Endothelial cell of umbilical vein (primary cell): ENCODE measurements around the gene HAGH. TPM values are rescaled to one million over a fixed set of nuclear protein-coding genes. Genes with fewer than 3 reads are reported as not detected.

Experiments
- BruUV-seq: library from RNA; stranded (reverse); fragments of 400-500 nt; replicated peaks from 2 replicates; lab custom pipeline; 2021; lab: Mats Ljungman, UMichigan
- CTCF ChIA-PET: fragments of 300-600, 350-600 bp; sonication (Branson Sonifier 250); formaldehyde crosslinking; loops from one replicate; lab custom pipeline; 2021; ENCODE audit warnings: antibody characterized with exemption, inconsistent platforms; lab: Charles Lee
- POLR2A ChIA-PET: fragments of 300-600, 350-600 bp; sonication (Branson Sonifier 250); formaldehyde crosslinking; loops from one replicate; lab custom pipeline; 2021; ENCODE audit warnings: antibody characterized with exemption, inconsistent platforms; lab: Charles Lee
- DNase-seq: peaks from one replicate; pipeline ENCODE4 v3.0.0-alpha.2; 2011; ENCODE audit warnings: low read depth, low spot score
- FAIRE-seq: peaks from 2 replicates; lab custom pipeline; 2011; peaks lifted over from hg19 to GRCh38; lab: Jason Lieb, UNC
- H2AFZ ChIP-seq: 2 replicates; pipeline ENCODE4 v1.6.0; 2012; ENCODE audit warnings: low read depth, low read length, control low read depth, inconsistent platforms
- H3K27ac ChIP-seq: 2 replicates; pipeline ENCODE4 v1.5.1; 2011; ENCODE audit warnings: low read depth, mild to moderate bottlenecking, control low read depth, low read length, moderate library complexity; ENCODE audit not compliant: insufficient read depth
- H3K27me3 ChIP-seq, 2 experiments: 2 replicates each; pipeline versions ENCODE4 v1.6.0 to v1.6.1; 2011; ENCODE audit warnings: low read length in 2 of 2, mixed read lengths in 1 of 2; ENCODE audit not compliant: control insufficient read depth in 2 of 2, insufficient read depth in 2 of 2
- H3K36me3 ChIP-seq, 2 experiments: 2 replicates in 1 of 2; 3 replicates in 1 of 2; pipeline ENCODE4 v1.5.1; 2011; ENCODE audit warnings: low read length in 2 of 2, mild to moderate bottlenecking in 1 of 2, moderate library complexity in 1 of 2; ENCODE audit not compliant: control insufficient read depth in 2 of 2, insufficient read depth in 2 of 2; ENCODE audit errors: extremely low read depth in 1 of 2
- H3K4me1 ChIP-seq: 3 replicates; pipeline ENCODE4 v1.5.1; 2011; ENCODE audit warnings: mild to moderate bottlenecking, low read length; ENCODE audit not compliant: control insufficient read depth, insufficient read depth; ENCODE audit errors: extremely low read depth
- H3K4me2 ChIP-seq: 2 replicates; pipeline ENCODE4 v1.6.1; 2011; ENCODE audit warnings: low read length, control low read depth, mixed read lengths; ENCODE audit not compliant: insufficient read depth
- H3K4me3 ChIP-seq, 3 experiments: fragments of 200-600 bp in 1 of 3; sonication (generic), shearing (Covaris generic) in 1 of 3; replicated peaks in 1 of 3; 2 replicates each; pipeline ENCODE4 v1.5.1; 2011 to 2016; ENCODE audit warnings: control low read depth in 3 of 3, low read length in 3 of 3, mild to moderate bottlenecking in 2 of 3, inconsistent platforms in 1 of 3, low read depth in 1 of 3, moderate library complexity in 1 of 3; ENCODE audit not compliant: insufficient read depth in 1 of 3
- H3K79me2 ChIP-seq: 2 replicates; pipeline ENCODE4 v1.6.0; 2012; ENCODE audit warnings: low read length, inconsistent platforms; ENCODE audit not compliant: control insufficient read depth, insufficient read depth
- H3K9ac ChIP-seq: replicated peaks from 2 replicates; pipeline ENCODE3; 2011; ENCODE audit warnings: low read length, control low read depth; ENCODE audit not compliant: insufficient read depth; ENCODE audit errors: extremely low read depth
- H3K9me1 ChIP-seq: replicated peaks from 3 replicates; pipeline ENCODE4 v1.6.0; 2011; ENCODE audit warnings: mild to moderate bottlenecking, low read length; ENCODE audit not compliant: control insufficient read depth, insufficient read depth; ENCODE audit errors: extremely low read depth
- H3K9me3 ChIP-seq: replicated peaks from 2 replicates; pipeline ENCODE4 v1.5.1; 2012; ENCODE audit warnings: low read length, inconsistent platforms; ENCODE audit not compliant: control insufficient read depth, insufficient read depth
- H4K20me1 ChIP-seq: replicated peaks from 2 replicates; pipeline ENCODE3; 2011; ENCODE audit warnings: mild to moderate bottlenecking, low read length; ENCODE audit not compliant: control insufficient read depth, insufficient read depth; ENCODE audit errors: extremely low read depth
- EZH2 ChIP-seq: IDR thresholded peaks from 2 replicates; pipeline ENCODE4 v1.6.1; 2012; ENCODE audit warnings: borderline replicate concordance, low read depth, mild to moderate bottlenecking, moderate library complexity, low read length, inconsistent platforms; ENCODE audit not compliant: severe bottlenecking
- FOS ChIP-seq: IDR thresholded peaks from 2 replicates; pipeline ENCODE4 v1.6.1; 2011; ENCODE audit warnings: mild to moderate bottlenecking, low read length, moderate library complexity, borderline replicate concordance; ENCODE audit not compliant: insufficient read depth
- GATA2 ChIP-seq: IDR thresholded peaks from 2 replicates; pipeline ENCODE4 v1.7.0; 2011; ENCODE audit warnings: low read depth, mild to moderate bottlenecking, moderate library complexity, mixed read lengths, low read length; ENCODE audit not compliant: insufficient read length, insufficient read depth
- JUN ChIP-seq: IDR thresholded peaks from 2 replicates; pipeline ENCODE4 v1.6.1; 2011; ENCODE audit warnings: borderline replicate concordance, low read depth; ENCODE audit not compliant: insufficient read length, insufficient read depth
- MYC ChIP-seq: IDR thresholded peaks from one replicate; pipeline ENCODE4 v1.6.1; 2011; ENCODE audit warnings: mild to moderate bottlenecking, low read depth, low read length
- POLR2A ChIP-seq: IDR thresholded peaks from 2 replicates; pipeline ENCODE4 v1.6.1; 2012; ENCODE audit warnings: low read depth, mild to moderate bottlenecking, control low read depth, low read length
- POLR2AphosphoS5 ChIP-seq: IDR thresholded peaks from 2 replicates; pipeline ENCODE4 v1.6.1; 2012; ENCODE audit warnings: low read depth, mild to moderate bottlenecking, control low read depth, low read length, moderate library complexity; ENCODE audit not compliant: insufficient read depth
- dilution Hi-C: fragments of 300-500 bp; cut with MboI; formaldehyde crosslinking; loops from one replicate; pipeline ENCODE4 v1.15.0; 2019; ENCODE audit warnings: low sequenced_read_pairs; ENCODE audit not compliant: extremely low pct_ligation_motif_present
- intact Hi-C: fragments of 100-400 bp; cut with micrococcal nuclease; formaldehyde crosslinking; loops from one replicate; pipeline ENCODE4 v1.10.0; 2022
- polyA plus RNA-seq, 4 experiments: library from polyadenylated mRNA; depleted of rRNA in 3 of 4; stranded (reverse) in 3 of 4; unstranded in 1 of 4; fragments of >200 nt; gene quantifications; 2 replicates each; pipeline versions ENCODE4 v1.2.1 to v1.2.3, GENCODE V29; 2011 to 2012; ENCODE audit warnings: missing spikeins in 1 of 4
- total RNA-seq: library from RNA; stranded (reverse); gene quantifications from 2 replicates; pipeline ENCODE4 v1.2.3, GENCODE V29; 2021
- TF ChIP-seq, protein P1 (sequence below): IDR thresholded peaks from 2 replicates; pipeline ENCODE4 v1.6.1; 2011; ENCODE audit not compliant: insufficient read depth, insufficient read length
- TF ChIP-seq, protein P2 (sequence below), 2 donors: IDR thresholded peaks; 1 replicate in 1 of 2; 2 replicates in 1 of 2; pipeline ENCODE4 v1.5.1; 2011; ENCODE audit warnings: low read length in 2 of 2, mild to moderate bottlenecking in 2 of 2, moderate library complexity in 2 of 2, control low read depth in 1 of 2, inconsistent platforms in 1 of 2, low read depth in 1 of 2; ENCODE audit not compliant: insufficient read depth in 1 of 2; ENCODE audit errors: extremely low read depth in 1 of 2

Gene HAGH
- total and polyA plus RNA-seq, 2 donors (not counting 3 experiments of a cell fraction or from before 2014, with no cell fraction given) = 54.3 to 84.2 TPM

DNA sequence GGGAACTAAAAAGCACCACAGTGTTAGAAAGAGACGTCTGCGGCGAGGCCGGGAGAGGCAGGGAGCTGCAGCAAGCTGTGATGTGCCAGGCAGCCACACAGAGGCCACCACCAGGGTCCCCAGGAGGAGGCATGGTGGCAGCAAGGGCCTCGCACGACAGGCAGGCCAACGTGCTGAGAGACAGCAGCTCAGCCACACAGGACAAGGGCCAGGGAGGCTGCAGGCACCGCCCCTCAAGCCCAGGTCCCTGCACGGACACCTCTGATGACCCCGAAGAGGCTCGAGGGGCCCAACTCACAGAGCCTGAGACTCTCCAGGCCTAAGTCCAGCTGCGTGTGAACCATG, 5.7 kb downstream of the HAGH start:
- Histone ChIP-seq H3K9me1 (no peaks in the 10 kb centered on the region), H3K4me1 (peaks cover 5% of the 10 kb centered on the region), H3K4me2 (no peak overlapping the region), H3K9ac (no peak overlapping the region), H3K79me2 (peaks cover 2% of the 10 kb centered on the region), H3K36me3 (peaks cover 0 to 36% of the 10 kb centered on the region in 2 experiments), H4K20me1 (no peaks in the 10 kb centered on the region), H3K27ac (no peak overlapping the region), H3K9me3 (no peaks in the 10 kb centered on the region), H3K27me3 (no peaks in the 10 kb centered on the region), H2AFZ (no peak overlapping the region), H3K4me3 (no peak overlapping the region)
- BruUV-seq = no TSS peak
- dilution Hi-C loops (no loop called here), intact Hi-C loops (no loop called here)
- FAIRE-seq (no peak), DNase-seq (no peak)
- ChIA-PET POLR2A (no interaction called here), CTCF (no interaction called here)
- TF ChIP-seq POLR2A (no peak), FOS (no peak)

DNA sequence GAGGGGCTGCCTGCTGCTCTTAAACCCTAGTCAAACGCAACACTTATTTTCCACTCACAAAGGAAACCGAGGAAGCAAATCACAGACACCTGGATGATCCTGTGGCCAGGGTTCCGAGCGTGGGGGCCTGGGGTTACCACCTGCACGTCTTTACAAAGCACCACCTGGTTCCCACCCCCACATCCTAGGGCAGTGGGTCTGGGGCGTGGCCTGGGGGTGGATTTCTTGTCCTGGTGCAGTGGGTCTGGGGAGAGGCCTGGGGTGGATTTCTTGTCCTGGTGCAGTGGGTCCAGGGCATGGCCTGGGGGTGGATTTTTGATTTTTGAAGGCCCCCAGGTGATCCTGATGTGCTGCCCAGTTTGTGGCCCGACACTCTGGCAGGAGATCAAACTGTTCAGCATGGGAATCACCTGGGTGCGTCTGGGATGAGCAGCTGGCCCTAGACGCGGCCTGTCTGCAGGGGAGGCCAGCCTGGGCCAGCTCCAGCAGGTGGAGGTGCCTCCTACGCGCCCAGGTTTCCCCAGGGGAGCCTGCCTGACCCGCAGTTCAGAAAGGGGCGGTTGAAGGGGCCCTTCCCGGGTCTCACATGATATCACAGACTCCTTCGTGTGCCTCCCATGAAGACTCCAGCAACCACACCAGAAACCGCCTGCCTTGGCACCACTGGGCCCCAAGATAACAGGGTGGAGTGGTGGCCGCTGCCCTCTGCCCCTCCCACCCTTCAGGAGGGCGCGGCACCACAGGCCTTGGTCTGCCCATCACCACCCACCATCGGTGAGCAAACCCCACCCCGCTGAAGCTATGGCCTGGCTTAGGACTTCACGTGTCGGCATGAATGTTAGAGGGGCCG, 6.3 kb downstream of the HAGH start:
- Histone ChIP-seq H3K4me1 (peaks cover under 1% of the 10 kb centered on the region), H4K20me1 (no peaks in the 10 kb centered on the region), H3K36me3 (peaks cover 0 to 36% of the 10 kb centered on the region in 2 experiments), H3K4me3 (no peak overlapping the region), H3K27me3 (no peaks in the 10 kb centered on the region), H3K9me3 (no peaks in the 10 kb centered on the region), H3K27ac (no peak overlapping the region), H3K4me2 (no peak overlapping the region), H3K9me1 (no peaks in the 10 kb centered on the region), H2AFZ (no peak overlapping the region), H3K79me2 (peaks cover under 1% of the 10 kb centered on the region), H3K9ac (no peak overlapping the region)
- POLR2A ChIA-PET = no interaction called here
- TF ChIP-seq, protein P1, sequence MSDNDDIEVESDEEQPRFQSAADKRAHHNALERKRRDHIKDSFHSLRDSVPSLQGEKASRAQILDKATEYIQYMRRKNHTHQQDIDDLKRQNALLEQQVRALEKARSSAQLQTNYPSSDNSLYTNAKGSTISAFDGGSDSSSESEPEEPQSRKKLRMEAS = no peak
- no peak for TF ChIP-seq MYC
- TF ChIP-seq GATA2 = no peak
- TF ChIP-seq JUN = no peak
- TF ChIP-seq, protein P2, sequence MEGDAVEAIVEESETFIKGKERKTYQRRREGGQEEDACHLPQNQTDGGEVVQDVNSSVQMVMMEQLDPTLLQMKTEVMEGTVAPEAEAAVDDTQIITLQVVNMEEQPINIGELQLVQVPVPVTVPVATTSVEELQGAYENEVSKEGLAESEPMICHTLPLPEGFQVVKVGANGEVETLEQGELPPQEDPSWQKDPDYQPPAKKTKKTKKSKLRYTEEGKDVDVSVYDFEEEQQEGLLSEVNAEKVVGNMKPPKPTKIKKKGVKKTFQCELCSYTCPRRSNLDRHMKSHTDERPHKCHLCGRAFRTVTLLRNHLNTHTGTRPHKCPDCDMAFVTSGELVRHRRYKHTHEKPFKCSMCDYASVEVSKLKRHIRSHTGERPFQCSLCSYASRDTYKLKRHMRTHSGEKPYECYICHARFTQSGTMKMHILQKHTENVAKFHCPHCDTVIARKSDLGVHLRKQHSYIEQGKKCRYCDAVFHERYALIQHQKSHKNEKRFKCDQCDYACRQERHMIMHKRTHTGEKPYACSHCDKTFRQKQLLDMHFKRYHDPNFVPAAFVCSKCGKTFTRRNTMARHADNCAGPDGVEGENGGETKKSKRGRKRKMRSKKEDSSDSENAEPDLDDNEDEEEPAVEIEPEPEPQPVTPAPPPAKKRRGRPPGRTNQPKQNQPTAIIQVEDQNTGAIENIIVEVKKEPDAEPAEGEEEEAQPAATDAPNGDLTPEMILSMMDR (IDR thresholded peaks at IDR 0.05; ENCODE audit: extremely low read depth in 1 of 2, insufficient read depth in 1 of 2, low read depth in 1 of 2, low read length in 2 of 2) = no peak
- TF ChIP-seq POLR2A = no peak
- no peak for TF ChIP-seq EZH2
- TF ChIP-seq POLR2AphosphoS5 = no peak
- TF ChIP-seq FOS = no peak
- FAIRE-seq (no peak), DNase-seq (no peak)
- intact Hi-C loops (no loop called here), dilution Hi-C loops (no loop called here)
- no TSS peak for BruUV-seq
- CTCF ChIA-PET = no interaction called here
